Jurkat, Clone E6-1 (cell line): ENCODE measurements around the gene CFD.
"Not testable (repeated sequence)": the region's sequence is repeated elsewhere in the genome, so short reads cannot be mapped to it uniquely, and the experiment has no call there.

Experiments used
- DNase-seq: peaks from one replicate; pipeline ENCODE4 v3.0.0-alpha.2; 2011; ENCODE audit warnings: low read depth, low spot score
- H3K4me3 ChIP-seq: 2 replicates; pipeline ENCODE4 v1.5.1; 2011; ENCODE audit warnings: mild to moderate bottlenecking, low read length, control low read depth, moderate library complexity

Gene CFD

GRCh38 chr19:849195-849594, 10.3 kb upstream of the CFD start:
- H3K4me3 ChIP-seq, DNase-seq: not testable (repeated sequence)

GRCh38 chr19:850221-850978, 9.1 kb upstream of the CFD start:
- no peak overlapping the region for H3K4me3 ChIP-seq
- DNase-seq, result no peak

- DNase-seq, result no peak
- H3K4me3 ChIP-seq, result no peak overlapping the region
Observed at GRCh38 chr19:850979-851335, 8.5 kb upstream of the CFD start.

- no peak within 1 kb of the TSS for H3K4me3 ChIP-seq
Observed at GRCh38 chr19:852136-853013, 7.1 kb upstream of the CFD start, which contains the start of gene ELANE. Gene ELANE (plus strand): TSS chr19:852303. CDS start chr19:852329, 26 bp downstream.

GRCh38 chr19:853014-853585, 6.4 kb upstream of the CFD start:
- H3K4me3 ChIP-seq, result no peak overlapping the region
- DNase-seq, result no peak

More at GRCh38 chr19:852136-853013, 7.1 kb upstream of the CFD start, which contains the start of gene ELANE:
- no peak for DNase-seq

GRCh38 chr19:853614-854220, 5.7 kb upstream of the CFD start:
- H3K4me3 ChIP-seq, result not testable (repeated sequence)

GRCh38 chr19:854549-854948, 4.9 kb upstream of the CFD start:
- no peak overlapping the region for H3K4me3 ChIP-seq
- DNase-seq, result no peak

More at GRCh38 chr19:853614-854220, 5.7 kb upstream of the CFD start:
- not testable (repeated sequence) for DNase-seq

- H3K4me3 ChIP-seq, result no peak overlapping the region
- no peak for DNase-seq
Observed at GRCh38 chr19:855142-855541, 4.3 kb upstream of the CFD start.

GRCh38 chr19:855566-856120, 3.8 kb upstream of the CFD start:
- DNase-seq, result no peak
- no peak overlapping the region for H3K4me3 ChIP-seq

- no peak overlapping the region for H3K4me3 ChIP-seq
- no peak for DNase-seq
Observed at GRCh38 chr19:858284-858683, 1.2 kb upstream of the CFD start.

GRCh38 chr19:861141-861755, 1.8 kb downstream of the CFD start:
- H3K4me3 ChIP-seq, result peak overlapping the region; percentile 56
- no peak for DNase-seq

- peak; percentile 62 for DNase-seq
- H3K4me3 ChIP-seq, result no peak overlapping the region
Observed at GRCh38 chr19:861756-862580, 2.5 kb downstream of the CFD start.

GRCh38 chr19:862581-863314, 3.3 kb downstream of the CFD start:
- DNase-seq, result peak; percentile 46
- H3K4me3 ChIP-seq, result no peak overlapping the region

GRCh38 chr19:863315-863620, 3.8 kb downstream of the CFD start:
- no peak overlapping the region for H3K4me3 ChIP-seq
- no peak for DNase-seq

- DNase-seq, result no peak
Observed at GRCh38 chr19:866769-867300, 7.4 kb downstream of the CFD start.

GRCh38 chr19:867301-867793, 7.9 kb downstream of the CFD start:
- DNase-seq, result no peak
- no peak overlapping the region for H3K4me3 ChIP-seq

More at GRCh38 chr19:866769-867300, 7.4 kb downstream of the CFD start:
- H3K4me3 ChIP-seq, result no peak overlapping the region

- DNase-seq, result no peak
- H3K4me3 ChIP-seq, result no peak overlapping the region
Observed at GRCh38 chr19:867855-868457, 8.5 kb downstream of the CFD start.
